CD4-positive, alpha-beta T cell treated with Interleukin-6 for 4 hours (primary cell): ENCODE measurements around the gene FIGNL1.

ENCODE experiments used
- DNase-seq: peaks from one replicate; pipeline ENCODE4 v3.0.0-alpha.2; 2020; ENCODE audit warnings: mixed read lengths

Gene FIGNL1, protein sequence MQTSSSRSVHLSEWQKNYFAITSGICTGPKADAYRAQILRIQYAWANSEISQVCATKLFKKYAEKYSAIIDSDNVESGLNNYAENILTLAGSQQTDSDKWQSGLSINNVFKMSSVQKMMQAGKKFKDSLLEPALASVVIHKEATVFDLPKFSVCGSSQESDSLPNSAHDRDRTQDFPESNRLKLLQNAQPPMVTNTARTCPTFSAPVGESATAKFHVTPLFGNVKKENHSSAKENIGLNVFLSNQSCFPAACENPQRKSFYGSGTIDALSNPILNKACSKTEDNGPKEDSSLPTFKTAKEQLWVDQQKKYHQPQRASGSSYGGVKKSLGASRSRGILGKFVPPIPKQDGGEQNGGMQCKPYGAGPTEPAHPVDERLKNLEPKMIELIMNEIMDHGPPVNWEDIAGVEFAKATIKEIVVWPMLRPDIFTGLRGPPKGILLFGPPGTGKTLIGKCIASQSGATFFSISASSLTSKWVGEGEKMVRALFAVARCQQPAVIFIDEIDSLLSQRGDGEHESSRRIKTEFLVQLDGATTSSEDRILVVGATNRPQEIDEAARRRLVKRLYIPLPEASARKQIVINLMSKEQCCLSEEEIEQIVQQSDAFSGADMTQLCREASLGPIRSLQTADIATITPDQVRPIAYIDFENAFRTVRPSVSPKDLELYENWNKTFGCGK

GRCh38 chr7:50449881-50450589, at the start of gene FIGNL1:
TSS of gene FIGNL1 (minus strand) at chr7:50450350. CDS start at chr7:50447287, 3,063 bp downstream.
- DNase-seq, result peak; percentile 89

GRCh38 chr7:50499092-50499491, 48.9 kb upstream of the FIGNL1 start:
- no peak for DNase-seq

DNA sequence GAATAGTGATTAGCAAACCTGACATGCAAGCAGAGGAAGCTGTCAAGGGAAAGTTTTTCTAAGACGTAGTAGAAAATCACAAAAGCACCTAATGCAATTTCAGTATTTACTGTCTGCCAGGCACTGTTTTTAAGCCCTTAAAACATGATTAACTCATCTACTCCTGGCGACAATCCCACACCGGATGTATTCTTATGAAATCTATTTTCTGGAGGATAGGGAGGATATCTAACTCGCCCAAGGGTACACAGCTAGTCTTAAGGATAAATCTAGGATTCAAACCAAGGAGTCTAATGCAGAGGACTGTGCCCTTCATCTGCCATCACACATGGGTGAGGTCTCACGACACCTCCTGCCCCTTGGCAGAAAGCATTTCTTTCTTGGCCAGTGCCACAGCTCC, 47.8 kb upstream of the FIGNL1 start:
- no peak for DNase-seq

DNA sequence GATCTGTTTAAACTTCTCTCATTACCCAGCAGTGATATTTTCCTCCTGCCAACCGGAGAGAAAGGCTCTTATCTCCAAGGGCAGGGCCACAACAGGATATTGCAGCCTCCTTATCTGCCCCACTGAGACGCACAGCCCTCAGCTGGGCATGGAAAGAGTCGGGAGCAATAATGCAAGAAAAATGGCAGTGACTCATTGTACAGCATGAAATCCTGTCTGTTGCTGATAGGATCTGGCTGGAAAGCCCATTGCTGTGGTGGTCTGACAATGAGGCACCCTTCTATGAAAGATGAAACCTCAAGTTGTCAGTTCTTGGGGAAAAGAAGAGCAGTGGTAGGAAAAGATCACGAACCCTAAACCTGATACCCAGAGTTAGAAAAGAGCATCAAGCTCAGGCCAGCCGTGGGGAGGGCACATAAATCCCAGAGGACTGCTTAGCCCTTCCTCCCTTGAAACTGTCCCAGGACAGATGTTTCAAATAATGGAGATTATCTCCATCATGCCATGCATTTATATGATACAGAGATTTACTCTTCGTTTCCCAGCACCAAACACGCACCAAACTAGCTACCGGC, 47.0 kb upstream of the FIGNL1 start:
- DNase-seq, result no peak

- DNase-seq, result no peak
Observed at GRCh38 chr7:50496569-50496968, 46.4 kb upstream of the FIGNL1 start.

GRCh38 chr7:50495746-50496145, 45.6 kb upstream of the FIGNL1 start:
- DNase-seq, result no peak

- DNase-seq, result no peak
Observed at GRCh38 chr7:50492770-50493519, 42.8 kb upstream of the FIGNL1 start.

DNA sequence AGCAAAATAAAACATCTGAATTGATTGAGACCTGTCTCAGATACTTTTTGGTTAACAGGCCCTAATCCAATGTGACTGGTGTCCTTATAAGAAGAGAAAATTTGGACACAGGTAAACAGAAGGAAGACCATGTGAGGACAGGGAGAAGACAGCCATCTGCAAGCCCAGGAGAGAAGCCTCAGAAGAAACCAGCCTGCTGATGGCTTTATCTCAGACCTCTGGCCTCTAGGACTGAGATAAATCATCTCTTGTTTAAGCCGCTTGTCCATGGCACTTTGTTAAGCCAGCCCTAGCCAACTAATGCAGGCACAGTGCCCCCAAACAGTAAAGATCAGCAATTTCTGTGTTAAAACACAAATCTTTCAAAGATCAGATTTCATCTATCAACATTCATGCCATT, 41.8 kb upstream of the FIGNL1 start:
- no peak for DNase-seq

- no peak for DNase-seq
Observed at GRCh38 chr7:50491209-50491608, 41.1 kb upstream of the FIGNL1 start.

GRCh38 chr7:50488379-50488778, 38.2 kb upstream of the FIGNL1 start:
- no peak for DNase-seq

GRCh38 chr7:50486512-50486911, 36.4 kb upstream of the FIGNL1 start:
- DNase-seq, result no peak

GRCh38 chr7:50481867-50482266, 31.7 kb upstream of the FIGNL1 start:
- DNase-seq, result no peak

- no peak for DNase-seq
Observed at GRCh38 chr7:50480797-50481196, 30.6 kb upstream of the FIGNL1 start.

GRCh38 chr7:50479743-50480517, 29.8 kb upstream of the FIGNL1 start:
- DNase-seq, result no peak

DNA sequence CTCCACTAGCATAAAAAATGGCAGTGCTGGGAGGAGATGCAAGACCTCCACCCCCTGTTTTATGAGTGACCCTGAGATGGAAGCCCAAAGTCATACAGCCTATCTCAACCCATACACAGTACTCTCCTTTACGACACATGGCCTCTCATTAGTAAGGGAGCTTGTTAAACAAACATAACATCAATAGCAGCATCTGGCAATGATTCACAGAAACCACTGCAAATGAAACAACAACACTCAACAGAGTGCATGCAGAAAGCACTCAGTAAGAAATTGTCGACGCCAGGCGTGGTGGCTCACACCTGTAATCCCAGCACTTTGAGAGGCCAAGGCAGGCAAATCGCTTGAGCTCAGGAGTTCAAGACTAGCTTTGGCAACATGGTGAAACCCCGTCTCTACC, 27.5 kb upstream of the FIGNL1 start:
- DNase-seq, result no peak

- no peak for DNase-seq
Observed at GRCh38 chr7:50476953-50477625, 26.9 kb upstream of the FIGNL1 start.

DNA sequence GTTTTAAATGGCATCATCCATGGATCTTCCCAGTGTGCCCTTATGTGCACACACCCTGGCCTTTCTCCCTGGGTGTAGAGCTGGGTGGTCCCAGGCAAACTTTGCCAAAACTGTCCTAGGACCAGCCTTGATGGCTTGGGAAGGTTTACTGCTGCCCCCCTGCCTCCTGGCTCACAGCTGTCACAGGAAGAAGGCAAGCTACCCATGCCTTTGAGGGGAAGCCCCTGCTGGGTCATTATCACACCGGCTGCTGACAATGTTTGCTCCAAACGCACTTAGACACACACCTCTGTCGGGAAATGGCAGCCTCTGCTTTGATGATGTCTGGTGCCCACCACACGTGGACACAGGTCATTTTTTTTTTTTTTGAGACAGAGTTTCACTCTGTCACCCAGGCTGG, 25.2 kb upstream of the FIGNL1 start:
- DNase-seq, result no peak

- no peak for DNase-seq
Observed at GRCh38 chr7:50474382-50475160, 24.4 kb upstream of the FIGNL1 start.

DNA sequence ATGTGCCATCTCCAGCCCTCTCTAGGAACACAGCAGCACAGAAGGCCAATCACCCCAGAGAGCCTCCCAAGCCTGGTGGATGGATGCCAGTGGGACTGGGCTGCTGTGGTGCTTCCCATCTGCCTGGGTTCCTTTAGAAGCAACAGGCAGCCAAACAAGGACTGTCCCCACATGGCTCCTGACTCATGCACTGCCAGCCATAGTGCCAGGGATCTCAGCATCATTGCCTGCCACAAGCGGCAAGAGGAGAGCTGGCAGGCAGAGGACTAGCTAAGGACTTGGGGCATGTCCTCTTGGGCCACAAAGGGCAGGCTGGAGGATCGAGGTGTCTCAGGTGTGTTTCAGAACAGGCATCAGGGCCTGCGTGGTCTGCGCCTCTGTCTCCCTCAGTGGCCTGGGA, 23.4 kb upstream of the FIGNL1 start:
- DNase-seq, result no peak

DNA sequence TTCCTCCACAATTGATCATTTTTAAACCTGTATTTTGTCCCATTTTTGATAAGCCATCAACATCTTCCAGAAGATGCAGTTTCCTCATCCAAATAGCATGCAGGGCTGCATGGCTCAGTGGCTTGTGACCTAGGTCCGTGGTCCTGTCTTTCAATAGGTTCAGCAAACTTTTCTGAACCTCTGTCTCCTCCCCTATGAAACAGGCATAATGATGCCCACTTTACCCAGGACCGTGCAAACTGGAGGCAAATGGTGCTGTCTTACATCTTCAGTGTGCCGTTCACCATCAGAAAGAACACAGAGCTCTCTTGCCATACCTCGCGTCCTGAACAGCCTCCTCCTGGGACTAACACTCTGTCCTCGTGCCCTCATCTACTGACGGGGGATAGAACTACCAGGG, 22.3 kb upstream of the FIGNL1 start:
- DNase-seq, result no peak
